K562 (cell line): ENCODE data around the gene CENPA. TPM values are rescaled to one million over a fixed set of nuclear protein-coding genes. Genes with fewer than 3 reads are reported as not detected.

Experiments
- CBFA2T2 ChIP-seq: fragments of 450-650 bp; conservative IDR thresholded peaks from 2 replicates; pipeline ENCODE4 v1.6.1; 2017; ENCODE audit warnings: mild to moderate bottlenecking
- CEBPZ ChIP-seq: fragments of 150-350 bp; IDR thresholded peaks from 2 replicates; pipeline ENCODE4 v1.6.1; 2014; ENCODE audit warnings: low read depth, mild to moderate bottlenecking, low read length, borderline replicate concordance
- GATAD2A ChIP-seq: fragments of 450-650 bp; IDR thresholded peaks from 2 replicates; pipeline ENCODE4 v1.6.1; 2017
- MYC ChIP-seq, 2 experiments: fragments of 250-450 bp in 1 of 2; sonication (Bioruptor Pico) in 1 of 2; IDR thresholded peaks; 2 replicates each; pipeline versions ENCODE4 v1.5.1 to v1.6.1; 2012 to 2021; ENCODE audit warnings: low read depth in 2 of 2, borderline replicate concordance in 1 of 2, improper control_type of control experiment in 1 of 2, low read length in 1 of 2, mild to moderate bottlenecking in 1 of 2, moderate library complexity in 1 of 2
- NRF1 ChIP-seq, 2 experiments: fragments of 450-650 bp; IDR thresholded peaks in 1 of 2; conservative IDR thresholded peaks in 1 of 2; 2 replicates each; pipeline ENCODE4 v1.6.1; 2014; ENCODE audit warnings: mild to moderate bottlenecking in 2 of 2
- SETDB1 ChIP-seq: IDR thresholded peaks from one replicate; pipeline ENCODE4 v1.6.1; 2012; ENCODE audit warnings: low read length, control low read depth, inconsistent platforms
- TFAP4 ChIP-seq: sonication (generic); formaldehyde crosslinking; IDR thresholded peaks from 2 replicates; pipeline ENCODE4 v1.8.0; 2022; ENCODE audit warnings: missing genetic modification reagents, mild to moderate bottlenecking, moderate library complexity, borderline replicate concordance
- THRB ChIP-seq: fragments of 450-650 bp; formaldehyde crosslinking; conservative IDR thresholded peaks from 2 replicates; pipeline ENCODE4 v1.4.0; 2022; ENCODE audit warnings: mild to moderate bottlenecking, missing genetic modification characterization
- ZBTB40 ChIP-seq, 2 experiments: fragments of 450-650 bp in 1 of 2; sonication (generic) in 1 of 2; formaldehyde crosslinking in 1 of 2; IDR thresholded peaks; 2 replicates each; pipeline versions ENCODE4 v1.7.1 to v1.9.0; 2016 to 2022; ENCODE audit warnings: inconsistent platforms in 1 of 2, mild to moderate bottlenecking in 1 of 2, missing genetic modification reagents in 1 of 2
- ZNF436 ChIP-seq: fragments of 250-450, 450-650 bp; sonication (Bioruptor Pico); formaldehyde crosslinking; IDR thresholded peaks from 2 replicates; pipeline ENCODE4 v1.7.0; 2020; ENCODE audit warnings: mild to moderate bottlenecking
- polyA plus RNA-seq, 8 experiments: library from polyadenylated mRNA; depleted of rRNA in 4 of 8; stranded (reverse) in 5 of 8; unstranded in 3 of 8; fragments of >200 nt; fragmentation: Nextera tagmentation in 2 of 8; fragmentation: Illumina TruSeq in 1 of 8; extraction: Ambion mirVana in 2 of 8; extraction: Trizol in 1 of 8; gene quantifications; 2 replicates each; pipeline versions ENCODE4 v1.2.1 to v1.2.3, GENCODE V29; 2011 to 2014; ENCODE audit warnings: inconsistent platforms in 1 of 8, missing spikeins in 1 of 8
- total RNA-seq, 7 experiments: library from RNA; depleted of rRNA in 6 of 7; stranded (reverse); fragments of >200 nt in 6 of 7; fragmentation: Illumina TruSeq in 2 of 7; extraction: Trizol in 2 of 7; gene quantifications; 2 replicates each; pipeline versions ENCODE4 v1.2.1 to v1.2.3, GENCODE V29; 2011 to 2021; ENCODE audit warnings: low replicate concordance in 1 of 7

The CENPA gene
- total and polyA plus RNA-seq, 9 of the 15 experiments (the other 6 are each of a cell fraction or from before 2014, with no cell fraction given), result 11.3 to 61.7 (median 44.7) TPM

GRCh38 chr2:26764078-26764887, 21.6 kb upstream of the CENPA start, which contains the start of gene SLC35F6 (continued):
- TF ChIP-seq CEBPZ (no peak), GATAD2A (0 out of 2 replicates have a peak, but pooled peaks have one; percentile 33), THRB (CRISPR knock-in tag) (no peak), SETDB1 (no peak), MYC (IDR thresholded peaks at IDR 0.05; ENCODE audit: low read depth, low read length) (peak; percentile 76), MYC (CRISPR knock-in tag; IDR thresholded peaks at IDR 0.05; ENCODE audit: borderline replicate concordance, low read depth) (0 out of 2 replicates have a peak, but pooled peaks have one; percentile 9), NRF1 (conservative IDR thresholded peaks at IDR 0.05 in 1 of 2, IDR thresholded peaks at IDR 0.05 in 1 of 2) (peak; percentile 79 to 82), ZNF436 (CRISPR knock-in tag) (no peak), CBFA2T2 (peak; percentile 92), TFAP4 (CRISPR knock-in tag) (peak; percentile 88), ZBTB40 (IDR thresholded peaks at IDR 0.05) (peak; percentile 63; the same call in 1 of the 2 replicates), ZBTB40 (CRISPR knock-in tag; IDR thresholded peaks at IDR 0.05) (no peak)
